Measurements from ENCODE around the gene SLC8A3.

GRCh38 chr14:69997849-69998248 is 190.9 kb downstream of the SLC8A3 start:
- TF ChIP-seq, protein P1, sequence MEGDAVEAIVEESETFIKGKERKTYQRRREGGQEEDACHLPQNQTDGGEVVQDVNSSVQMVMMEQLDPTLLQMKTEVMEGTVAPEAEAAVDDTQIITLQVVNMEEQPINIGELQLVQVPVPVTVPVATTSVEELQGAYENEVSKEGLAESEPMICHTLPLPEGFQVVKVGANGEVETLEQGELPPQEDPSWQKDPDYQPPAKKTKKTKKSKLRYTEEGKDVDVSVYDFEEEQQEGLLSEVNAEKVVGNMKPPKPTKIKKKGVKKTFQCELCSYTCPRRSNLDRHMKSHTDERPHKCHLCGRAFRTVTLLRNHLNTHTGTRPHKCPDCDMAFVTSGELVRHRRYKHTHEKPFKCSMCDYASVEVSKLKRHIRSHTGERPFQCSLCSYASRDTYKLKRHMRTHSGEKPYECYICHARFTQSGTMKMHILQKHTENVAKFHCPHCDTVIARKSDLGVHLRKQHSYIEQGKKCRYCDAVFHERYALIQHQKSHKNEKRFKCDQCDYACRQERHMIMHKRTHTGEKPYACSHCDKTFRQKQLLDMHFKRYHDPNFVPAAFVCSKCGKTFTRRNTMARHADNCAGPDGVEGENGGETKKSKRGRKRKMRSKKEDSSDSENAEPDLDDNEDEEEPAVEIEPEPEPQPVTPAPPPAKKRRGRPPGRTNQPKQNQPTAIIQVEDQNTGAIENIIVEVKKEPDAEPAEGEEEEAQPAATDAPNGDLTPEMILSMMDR (conservative IDR thresholded peaks at IDR 0.05; ENCODE audit: low read length): no peak
- TF ChIP-seq EZH2phosphoT487 (IDR thresholded peaks at IDR 0.05; ENCODE audit: borderline replicate concordance): no peak

Measured in Loucy (cell line).